A673 (cell line): Measurements from ENCODE around the gene DNAJB4. TPM values are rescaled to one million over a fixed set of nuclear protein-coding genes. Genes with fewer than 3 reads are reported as not detected.

Source experiments
- Bru-seq: library from RNA; stranded (reverse); fragments of 400-500 nt; gene quantifications from one replicate; lab custom pipeline; 2021; lab: Mats Ljungman, UMichigan
- BruChase-seq, 2 experiments: library from RNA; stranded (reverse); fragments of 400-500 nt; gene quantifications; one replicate each; lab custom pipeline; 2021; lab: Mats Ljungman, UMichigan
- BruUV-seq: library from RNA; stranded (reverse); fragments of 400-500 nt; replicated peaks from 2 replicates; lab custom pipeline; 2021; lab: Mats Ljungman, UMichigan
- CTCF ChIA-PET: fragments of 300-600 bp; sonication (Branson Sonifier 250); formaldehyde crosslinking; loops from one replicate; lab custom pipeline; 2022; ENCODE audit warnings: antibody characterized with exemption; lab: Charles Lee
- POLR2A ChIA-PET: fragments of 300-600 bp; sonication (Branson Sonifier 250); formaldehyde crosslinking; loops from one replicate; lab custom pipeline; 2022; ENCODE audit warnings: antibody characterized with exemption; ENCODE audit not compliant: low non-redundant PET; lab: Charles Lee
- DNase-seq: peaks from one replicate; pipeline ENCODE4 v3.0.0-alpha.2; 2015; ENCODE audit warnings: low spot score
- H3K27ac ChIP-seq: fragments of 200-600 bp; sonication (generic); 2 replicates; pipeline ENCODE4 v1.5.1; 2016; ENCODE audit warnings: mixed run types, low read depth, mild to moderate bottlenecking, mixed read lengths, antibody characterized with exemption, low read length; ENCODE audit not compliant: poor library complexity, severe bottlenecking
- H3K27me3 ChIP-seq: fragments of 200-600 bp; sonication (generic); replicated peaks from 2 replicates; pipeline ENCODE4 v1.6.1; 2017; ENCODE audit warnings: mixed run types, low read depth, mild to moderate bottlenecking, mixed read lengths, antibody characterized with exemption, low read length; ENCODE audit not compliant: insufficient read depth, poor library complexity
- H3K36me3 ChIP-seq: fragments of 200-600 bp; sonication (generic); 2 replicates; pipeline ENCODE4 v1.6.1; 2016; ENCODE audit warnings: mixed run types, mild to moderate bottlenecking, mixed read lengths, antibody characterized with exemption, low read length; ENCODE audit not compliant: insufficient read depth, poor library complexity, severe bottlenecking
- H3K4me1 ChIP-seq: fragments of 200-600 bp; sonication (generic); 2 replicates; pipeline ENCODE4 v1.6.1; 2017; ENCODE audit warnings: mixed run types, mild to moderate bottlenecking, mixed read lengths, antibody characterized with exemption, low read length; ENCODE audit not compliant: insufficient read depth, poor library complexity, severe bottlenecking
- H3K4me3 ChIP-seq: fragments of 200-600 bp; sonication (generic); 2 replicates; pipeline ENCODE4 v1.5.1; 2016; ENCODE audit warnings: low read depth, mixed run types, mild to moderate bottlenecking, mixed read lengths, low read length; ENCODE audit not compliant: poor library complexity, severe bottlenecking
- H3K9me3 ChIP-seq: fragments of 200-600 bp; sonication (generic); 2 replicates; pipeline ENCODE4 v1.6.1; 2016; ENCODE audit warnings: mixed run types, low read depth, mild to moderate bottlenecking, mixed read lengths, antibody characterized with exemption, low read length; ENCODE audit not compliant: poor library complexity, severe bottlenecking
- CTCF ChIP-seq: fragments of 300-800, 200-600 bp; sonication (generic); conservative IDR thresholded peaks from 2 replicates; pipeline ENCODE4 v1.5.1; 2017; ENCODE audit warnings: low read depth, mild to moderate bottlenecking, antibody characterized with exemption, low read length, moderate library complexity, mixed read lengths
- EZH2 ChIP-seq: fragments of 200-600 bp; sonication (generic); IDR thresholded peaks from 2 replicates; pipeline ENCODE4 v1.6.1; 2017; ENCODE audit warnings: borderline replicate concordance, low read depth, mild to moderate bottlenecking, mixed read lengths, antibody characterized with exemption, low read length; ENCODE audit not compliant: poor library complexity, severe bottlenecking
- intact Hi-C: fragments of 100-400 bp; cut with micrococcal nuclease; formaldehyde crosslinking; loops from one replicate; pipeline ENCODE4 v1.10.0; 2022; ENCODE audit not compliant: unreplicated experiment
- long read RNA-seq: library from polyadenylated mRNA; stranded (forward); transcript quantifications from one replicate; pipeline ENCODE4 v2.0.0, GENCODE V29; 2022
- total RNA-seq: library from RNA; stranded (reverse); gene quantifications from 2 replicates; pipeline ENCODE4 v1.2.3, GENCODE V29; 2021

DNAJB4 gene
- total RNA-seq (28.3 and 34.5 TPM in 2 replicates), Bru-seq, nascent RNA (percentile 78 among the genes with signal in this experiment), BruChase-seq, experiment 1, labeled RNA remaining after a 2-hour chase (percentile 88 among the genes with signal in this experiment), BruChase-seq, experiment 2, labeled RNA remaining after a 6-hour chase (percentile 77 among the genes with signal in this experiment)
- long read RNA-seq, transcript DNAJB4-206 (3 exons, 949 nt) = minor isoform, 8 of 60 reads
- long read RNA-seq, transcript DNAJB4-201 (3 exons, 2,988 nt) = major isoform, 42 of 60 reads
- long read RNA-seq, partial matches to known transcripts = 1 of 60 reads
- long read RNA-seq, other reads (novel, unspliced or antisense) = 9 of 60 reads

- Histone ChIP-seq H3K27me3 (no peaks in the 10 kb centered on the region), H3K9me3 (no peaks in the 10 kb centered on the region), H3K27ac (peak within 1 kb of the TSS; percentile 99), H3K4me1 (peaks cover 32% of the 10 kb centered on the region), H3K4me3 (peak within 1 kb of the TSS; percentile 60), H3K36me3 (no peaks in the 10 kb centered on the region)
- TSS peak; percentile 63 for BruUV-seq
- peak; percentile 98 for DNase-seq
- intact Hi-C loops = loop anchor here (1.0 kb wide), 1 partner anchor 26 kb away; the partner anchor contains the start of gene FUBP1
- TF ChIP-seq CTCF (no peak), EZH2 (no peak)
- ChIA-PET POLR2A (interaction anchor here (0.5 to 1.7 kb wide), 6 partner anchors 13 to 95 kb away, joined by 3 to 16 read pairs (median 4); partner anchors contain the start of gene FUBP1), CTCF (interaction anchor here (0.6 to 1.8 kb wide), 3 partner anchors 24 to 110 kb away, joined by 3 to 7 read pairs (median 5); partner anchors contain the start of gene FUBP1)
Observed at GRCh38 chr1:78004719-78005447, at the start of gene DNAJB4. Gene DNAJB4, plus strand, starts transcription at chr1:78004939. Its CDS starts 172 bp downstream, at chr1:78005111.

- no peak for DNase-seq
- no peaks in the 10 kb centered on the region for H3K4me1 ChIP-seq
- H3K27ac ChIP-seq = no peak overlapping the region
- intact Hi-C loops = loop anchor here (10.0 kb wide), 1 partner anchor 241 kb away; no protein-coding TSS in a partner anchor
- no TSS peak for BruUV-seq
- CTCF ChIA-PET = no interaction called here
- TF ChIP-seq EZH2 (no peak), CTCF (no peak)
- no peak overlapping the region for H3K4me3 ChIP-seq
- H3K36me3 ChIP-seq = peaks cover 100% of the 10 kb centered on the region
- no peaks in the 10 kb centered on the region for H3K9me3 ChIP-seq
- POLR2A ChIA-PET = no interaction called here
- H3K27me3 ChIP-seq = no peaks in the 10 kb centered on the region
Observed at GRCh38 chr1:77955709-77956108, 49.0 kb upstream of the DNAJB4 start.

GRCh38 chr1:77956464-77956863, 48.3 kb upstream of the DNAJB4 start:
- no peaks in the 10 kb centered on the region for H3K4me1 ChIP-seq
- intact Hi-C loops = loop anchor here (10.0 kb wide), 1 partner anchor 242 kb away; no protein-coding TSS in a partner anchor
- POLR2A ChIA-PET = no interaction called here
- no peaks in the 10 kb centered on the region for H3K27me3 ChIP-seq
- TF ChIP-seq EZH2 (no peak), CTCF (no peak)
- no peak for DNase-seq
- no peaks in the 10 kb centered on the region for H3K9me3 ChIP-seq
- no peak overlapping the region for H3K27ac ChIP-seq
- CTCF ChIA-PET = no interaction called here
- no TSS peak for BruUV-seq
- H3K36me3 ChIP-seq = peaks cover 100% of the 10 kb centered on the region
- H3K4me3 ChIP-seq = no peak overlapping the region
